Right kidney (tissue), 1 donor: ENCODE data around the gene MRGPRG.
"Not testable (repeated sequence)": the region's sequence is repeated elsewhere in the genome, so short reads cannot be mapped to it uniquely, and the experiment has no call there.

ENCODE experiments used
- DNase-seq: peaks from one replicate; pipeline ENCODE4 v3.0.0-alpha.2; 2016

Gene MRGPRG

DNA sequence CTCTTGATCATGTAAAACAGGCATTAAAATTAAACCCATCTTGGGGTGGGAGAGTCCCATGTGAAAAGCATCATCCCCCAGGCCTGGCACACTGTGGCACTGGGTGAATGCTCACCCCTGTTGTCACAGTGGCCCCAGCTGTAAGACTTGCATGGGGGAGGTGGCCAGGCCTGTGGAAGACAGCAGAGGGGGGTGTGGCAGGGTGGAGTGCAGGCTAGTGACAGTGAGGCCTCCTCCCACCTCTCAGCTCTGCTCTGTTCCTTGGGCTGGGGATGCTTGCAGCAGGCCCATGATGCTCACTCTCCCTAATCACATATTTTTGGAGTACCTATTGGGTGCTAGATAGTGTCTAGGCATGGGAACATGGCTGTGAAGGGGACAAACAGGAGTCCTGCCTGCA, 43.4 kb downstream of the MRGPRG start:
- DNase-seq = no peak

DNA sequence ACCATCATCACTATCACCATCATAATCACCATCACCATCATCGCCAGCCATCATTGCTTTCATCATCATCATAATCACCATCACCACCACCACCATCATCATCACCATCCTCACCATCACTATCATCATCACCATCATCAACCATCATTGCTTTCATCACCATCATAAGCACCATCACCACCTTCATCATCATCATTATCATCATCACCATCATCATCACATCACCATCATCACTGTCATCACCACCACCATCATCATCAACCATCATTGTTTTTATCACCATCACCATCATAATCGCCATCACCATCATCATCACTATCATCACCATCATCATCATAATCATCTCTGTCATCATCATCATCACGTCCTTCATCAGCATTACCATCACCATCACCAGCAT, 44.2 kb downstream of the MRGPRG start:
- DNase-seq = no peak

DNA sequence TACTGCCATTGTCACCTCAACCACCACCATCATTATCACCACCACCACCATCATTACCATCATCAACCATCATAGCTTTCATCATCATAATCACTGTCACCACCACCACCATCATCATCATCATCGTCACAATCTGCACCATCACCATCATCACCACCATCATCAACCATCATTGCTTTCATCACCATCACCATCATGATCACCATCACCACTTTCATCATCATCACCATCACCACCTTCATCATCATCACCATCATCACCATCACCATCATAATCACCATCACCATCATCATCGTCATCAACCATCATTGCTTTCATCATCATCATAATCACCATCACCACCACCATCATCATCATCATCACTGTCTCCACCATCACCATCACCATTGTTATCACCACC, 44.8 kb downstream of the MRGPRG start:
- no peak for DNase-seq

DNA sequence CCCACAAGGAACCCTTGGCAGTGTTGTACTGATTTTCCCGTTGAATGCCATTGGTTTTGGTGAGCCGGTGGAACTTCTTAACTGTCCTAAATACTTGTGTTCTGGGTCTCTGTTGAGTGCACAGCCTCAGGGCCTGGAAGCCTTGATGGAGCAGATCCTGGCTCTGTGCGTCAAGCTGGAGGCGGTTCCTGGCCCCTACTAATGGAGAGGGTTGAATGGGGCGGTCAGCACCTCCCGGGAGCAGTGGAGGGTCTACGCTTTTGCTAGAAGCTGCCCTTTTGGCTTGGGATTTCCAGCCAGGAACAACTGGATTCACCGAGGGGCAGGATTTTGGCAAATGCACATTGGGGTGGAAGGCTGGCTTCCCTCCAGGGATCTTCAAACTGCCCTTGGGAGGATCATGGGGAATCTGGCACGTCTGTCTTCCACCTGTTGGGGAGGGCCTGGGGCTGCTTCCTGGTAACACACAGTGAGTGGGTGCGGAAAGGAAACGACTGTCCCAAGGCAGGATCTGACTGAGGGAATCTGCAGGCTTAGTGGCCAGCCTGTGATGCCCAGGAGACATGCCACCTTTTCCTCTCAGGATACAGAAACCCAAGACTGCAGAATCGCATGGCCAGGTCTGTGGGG, 46.6 kb downstream of the MRGPRG start:
- DNase-seq = no peak

DNA sequence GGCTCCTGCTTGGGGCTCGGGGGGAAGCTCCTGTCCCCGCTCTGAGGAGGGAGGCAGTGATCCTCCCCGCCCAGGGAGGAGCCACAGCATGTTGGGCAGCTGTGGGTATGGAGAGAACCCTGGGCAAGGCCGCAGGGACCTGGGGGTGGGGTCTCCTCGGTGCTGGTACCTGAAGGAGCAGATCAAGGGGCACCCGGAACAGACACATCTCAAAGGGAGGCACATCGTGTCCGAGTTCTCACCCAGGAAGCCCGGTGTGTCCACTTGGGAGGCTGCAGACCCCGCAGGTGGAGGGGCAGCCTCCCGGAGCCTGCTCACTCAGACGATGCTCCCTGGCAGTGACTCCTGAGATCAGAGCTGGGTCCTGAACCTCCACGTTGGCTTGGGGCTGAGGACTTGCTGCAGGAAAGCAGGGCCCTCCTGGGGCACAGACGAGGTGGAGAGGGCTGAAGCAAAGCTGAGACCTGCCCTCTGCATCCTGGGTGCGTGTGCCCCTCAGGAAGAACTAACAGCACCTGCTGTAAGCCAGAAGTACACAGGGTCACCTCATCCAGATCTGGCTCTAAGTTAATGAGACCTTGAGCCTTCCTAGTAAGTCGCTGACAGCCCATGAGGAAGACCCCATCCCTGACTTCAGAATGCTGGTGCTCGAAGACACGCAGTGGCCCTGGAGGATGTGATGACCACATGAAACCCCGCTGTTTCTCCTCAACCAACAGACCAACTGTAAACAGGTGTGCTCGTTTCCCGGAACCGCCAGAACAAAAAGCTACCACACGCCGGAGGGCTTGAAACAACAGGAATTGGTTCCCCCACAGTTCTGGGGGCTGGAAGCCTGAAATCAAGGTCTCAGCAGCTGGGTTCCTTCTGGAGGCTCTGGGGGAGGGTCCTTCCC, 47.6 kb downstream of the MRGPRG start:
- no peak for DNase-seq

DNA sequence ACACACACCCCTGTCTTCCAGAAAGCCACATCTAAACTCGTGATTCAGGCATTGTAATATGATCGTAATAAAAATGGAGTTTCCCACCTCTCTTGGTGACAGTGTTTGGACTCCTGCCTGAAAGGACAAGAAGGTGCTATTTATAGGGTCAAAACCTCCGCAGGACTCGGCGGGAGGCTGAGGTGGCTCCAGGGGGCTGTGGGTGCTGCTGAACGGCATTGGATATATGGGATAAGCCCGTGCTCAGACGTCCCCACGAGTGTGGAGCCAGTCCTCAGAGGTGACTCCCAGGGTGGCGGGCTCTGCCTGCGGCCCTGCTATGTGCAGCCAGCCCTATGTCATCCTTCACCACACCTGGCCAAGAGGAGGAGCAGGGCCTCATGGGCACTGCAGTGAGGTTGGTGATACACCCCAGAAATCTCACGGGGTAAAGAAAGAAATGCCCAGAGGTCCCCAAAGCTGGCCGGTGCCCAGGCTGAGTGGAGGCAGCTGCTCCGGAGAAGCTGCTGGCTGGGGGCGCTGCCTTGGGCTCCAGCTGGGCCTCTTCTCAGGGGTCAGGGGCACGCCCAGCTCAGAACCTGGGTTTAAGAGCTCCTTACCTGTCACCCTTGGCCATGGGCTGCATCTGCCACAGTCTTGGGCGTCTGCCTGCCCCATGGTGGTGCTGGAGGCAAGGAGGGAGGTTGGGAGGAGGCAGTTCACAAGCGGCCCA, 48.4 kb downstream of the MRGPRG start:
- no peak for DNase-seq

DNA sequence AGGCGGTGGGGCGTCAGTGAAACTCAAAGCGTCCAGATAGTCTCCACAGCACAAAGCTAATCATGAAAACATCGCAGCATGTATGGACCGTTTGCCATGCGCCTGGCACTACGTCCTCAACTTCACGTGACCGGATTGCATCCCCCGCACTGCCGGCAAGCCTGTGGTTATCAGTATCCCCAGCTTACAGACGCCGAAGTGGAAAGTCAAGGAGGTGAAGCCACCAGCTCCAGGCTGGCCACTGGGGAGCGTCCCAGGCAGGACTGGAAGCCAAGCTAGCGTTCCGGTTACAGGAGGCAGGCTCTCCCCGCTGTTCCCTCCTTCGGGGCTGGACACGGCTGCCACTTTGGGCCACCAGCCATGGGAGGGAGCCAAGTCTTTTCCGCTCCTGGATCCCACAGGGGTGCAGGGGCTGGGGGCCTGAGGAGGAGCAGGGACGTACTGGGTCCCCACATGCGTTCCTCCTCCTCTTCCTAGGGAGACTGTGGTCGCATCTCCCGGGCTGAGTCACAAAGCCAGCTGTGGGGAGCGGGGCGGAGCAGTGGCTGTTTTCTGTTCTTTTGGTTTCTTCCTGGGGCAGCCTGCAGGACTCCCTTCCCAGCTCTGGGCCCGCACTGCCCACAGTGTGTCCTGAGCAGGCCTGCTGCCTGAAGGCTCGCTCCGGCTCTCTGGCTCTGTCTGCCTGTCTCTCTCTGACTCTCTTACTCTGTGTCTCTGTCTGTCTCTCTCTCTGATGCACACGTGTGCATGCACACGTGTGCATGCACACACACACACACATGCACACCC, 49.2 kb downstream of the MRGPRG start:
- DNase-seq = peak; percentile 52

DNA sequence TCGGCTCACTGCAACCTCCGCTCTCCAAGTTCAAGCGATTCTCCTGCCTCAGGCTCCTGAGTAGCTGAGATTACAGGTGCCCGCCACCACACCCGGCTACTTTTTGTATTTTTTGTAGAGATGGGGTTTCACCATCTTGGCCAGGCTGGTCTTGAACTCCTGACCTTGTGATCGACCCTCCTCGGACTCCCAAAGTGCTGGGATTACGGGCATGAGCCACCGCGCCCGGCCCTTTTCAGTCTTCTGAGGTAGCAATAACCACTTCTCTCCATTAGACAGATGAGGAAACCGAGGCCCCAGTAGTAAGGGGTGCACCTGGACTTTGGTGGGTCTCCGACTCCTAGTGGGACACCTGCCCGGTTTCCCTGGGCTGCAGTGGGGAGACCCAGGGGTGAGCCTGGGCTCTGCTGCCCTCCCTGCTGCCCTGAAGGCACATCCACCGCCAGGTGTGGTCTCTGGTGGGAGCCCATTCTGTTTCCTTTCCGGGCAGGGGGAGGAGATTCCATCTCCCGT, 49.8 kb downstream of the MRGPRG start:
- not testable (repeated sequence) for DNase-seq
